GM13977 (cell line): ENCODE results near the gene SMPD1.

Source experiments
- DNase-seq: peaks from one replicate; pipeline ENCODE4 v3.0.0; 2012; ENCODE audit warnings: low spot score
- CTCF ChIP-seq: IDR thresholded peaks from 2 replicates; pipeline ENCODE4 v1.5.1; 2012; ENCODE audit warnings: mild to moderate bottlenecking, control low read depth; ENCODE audit not compliant: insufficient read depth; ENCODE audit errors: extremely low read depth, missing control alignments
- in situ Hi-C: fragments of 300-500 bp; cut with MboI; formaldehyde crosslinking; loops from one replicate; pipeline ENCODE4 v1.12.0; 2022; ENCODE audit warnings: low sequenced_read_pairs, low pct_unique_long_range_greater_than_20kb, mixed read lengths, inconsistent platforms; ENCODE audit not compliant: unreplicated experiment

Gene SMPD1

GRCh38 chr11:6404342-6405051, 14.2 kb downstream of the SMPD1 start:
- no peak for TF ChIP-seq CTCF
- in situ Hi-C loops, result no loop called here
- DNase-seq, result no peak

GRCh38 chr11:6405052-6405667, 14.9 kb downstream of the SMPD1 start:
- in situ Hi-C loops, result no loop called here
- TF ChIP-seq CTCF, result no peak

GRCh38 chr11:6405846-6406245, 15.6 kb downstream of the SMPD1 start:
- in situ Hi-C loops, result no loop called here
- no peak for TF ChIP-seq CTCF
- DNase-seq, result no peak

More at GRCh38 chr11:6405052-6405667, 14.9 kb downstream of the SMPD1 start:
- DNase-seq, result no peak

- no peak for TF ChIP-seq CTCF
- in situ Hi-C loops, result no loop called here
- no peak for DNase-seq
Measured at GRCh38 chr11:6406370-6406769, 16.1 kb downstream of the SMPD1 start.

- DNase-seq, result no peak
- no peak for TF ChIP-seq CTCF
- in situ Hi-C loops, result no loop called here
Measured at GRCh38 chr11:6410695-6411430, 20.6 kb downstream of the SMPD1 start.

- no peak for DNase-seq
- TF ChIP-seq CTCF, result no peak
- in situ Hi-C loops, result no loop called here
Measured at GRCh38 chr11:6411594-6412031, 21.3 kb downstream of the SMPD1 start.
